GM18502 (cell line): Measurements from ENCODE around the gene KPNB1.
"Not testable (repeated sequence)": the region's sequence is repeated elsewhere in the genome, so short reads cannot be mapped to it uniquely, and the experiment has no call there.

Source experiments
- ATAC-seq: cut with Tn5 transposase; IDR thresholded peaks from one replicate; pipeline ENCODE4 v1.9.1; 2021; ENCODE audit warnings: mild to moderate bottlenecking; ENCODE audit not compliant: unreplicated experiment, poor library complexity

Gene KPNB1

DNA sequence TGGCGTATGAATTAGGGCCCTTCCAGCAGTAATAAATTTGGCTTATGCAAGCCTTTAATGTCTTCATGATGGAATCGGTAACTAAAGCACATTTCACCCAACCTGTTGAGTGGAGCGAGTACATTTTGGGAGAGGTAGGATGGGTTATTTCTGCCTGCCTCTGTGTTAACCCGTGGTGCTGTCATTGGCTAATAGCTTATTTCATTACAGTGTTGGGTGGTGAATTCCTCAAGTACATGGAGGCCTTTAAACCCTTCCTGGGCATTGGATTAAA is 26.4 kb downstream of the KPNB1 start:
- ATAC-seq = no peak

DNA sequence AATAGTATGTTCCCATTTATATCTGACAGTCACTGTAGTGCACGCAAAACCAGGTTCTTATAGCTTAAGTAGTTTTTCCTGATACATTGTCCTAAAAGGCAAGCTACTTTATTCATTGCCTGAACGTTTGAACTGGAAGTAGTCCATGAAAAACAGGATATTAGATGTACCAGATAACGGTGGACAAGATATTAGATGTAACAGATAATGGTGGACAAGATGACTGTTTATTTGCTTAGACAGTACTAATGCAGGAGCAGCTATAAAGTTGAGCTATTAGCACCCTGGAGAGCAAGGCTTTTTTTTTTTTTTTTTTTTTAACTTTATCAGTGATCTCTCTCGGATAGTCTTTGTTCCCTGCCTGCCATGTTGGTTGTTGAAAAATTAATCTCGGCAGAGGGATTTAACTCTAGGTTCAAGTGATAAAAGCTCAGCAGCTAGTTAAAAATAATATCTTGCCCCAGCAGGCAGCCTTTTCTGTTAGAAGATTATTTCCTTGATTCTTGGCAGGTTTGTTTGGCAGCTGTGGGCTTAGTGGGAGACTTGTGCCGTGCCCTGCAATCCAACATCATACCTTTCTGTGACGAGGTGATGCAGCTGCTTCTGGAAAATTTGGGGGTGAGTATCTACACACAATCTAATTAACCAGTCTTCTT is 26.9 kb downstream of the KPNB1 start:
- no peak for ATAC-seq

DNA sequence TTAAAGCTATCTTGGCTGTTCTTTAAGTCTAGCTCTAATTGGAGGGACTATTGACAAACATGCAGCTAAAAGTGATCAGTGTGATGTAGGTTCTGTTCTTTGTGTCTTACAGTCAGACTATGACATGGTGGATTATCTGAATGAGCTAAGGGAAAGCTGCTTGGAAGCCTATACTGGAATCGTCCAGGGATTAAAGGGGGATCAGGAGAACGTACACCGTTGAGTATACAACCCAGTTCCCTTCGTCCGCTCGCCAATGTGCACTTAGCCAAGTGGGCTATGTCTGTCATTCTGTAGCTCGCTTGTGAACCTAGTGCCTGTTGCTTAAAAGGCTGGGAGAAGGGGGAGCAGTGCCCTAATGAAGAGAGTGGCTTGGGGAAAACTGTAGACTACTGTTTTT is 28.5 kb downstream of the KPNB1 start:
- ATAC-seq = no peak

- ATAC-seq = no peak
These were observed 32.4 kb downstream of the KPNB1 start for GRCh38 chr17:47682138-47682537.

DNA sequence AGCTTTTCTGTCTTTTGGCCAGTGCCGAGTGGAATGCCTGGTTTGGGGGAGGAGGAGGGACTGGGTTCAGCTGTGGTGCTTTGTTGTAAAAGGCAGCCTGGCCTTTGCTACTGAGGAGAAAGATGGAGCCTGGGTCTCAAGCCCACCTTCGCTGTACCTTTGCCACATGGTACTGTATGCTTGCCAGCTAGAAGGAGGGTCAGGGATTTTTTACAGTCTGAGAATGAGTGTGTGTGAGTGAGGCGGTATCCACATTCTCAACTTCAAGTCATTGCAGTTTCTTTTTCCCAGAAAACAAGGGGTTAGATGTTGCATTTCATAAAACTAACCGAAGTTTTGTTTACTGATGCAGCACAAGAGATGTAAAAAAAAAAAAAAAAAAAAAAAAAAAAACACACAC is 33.0 kb downstream of the KPNB1 start:
- not testable (repeated sequence) for ATAC-seq

DNA sequence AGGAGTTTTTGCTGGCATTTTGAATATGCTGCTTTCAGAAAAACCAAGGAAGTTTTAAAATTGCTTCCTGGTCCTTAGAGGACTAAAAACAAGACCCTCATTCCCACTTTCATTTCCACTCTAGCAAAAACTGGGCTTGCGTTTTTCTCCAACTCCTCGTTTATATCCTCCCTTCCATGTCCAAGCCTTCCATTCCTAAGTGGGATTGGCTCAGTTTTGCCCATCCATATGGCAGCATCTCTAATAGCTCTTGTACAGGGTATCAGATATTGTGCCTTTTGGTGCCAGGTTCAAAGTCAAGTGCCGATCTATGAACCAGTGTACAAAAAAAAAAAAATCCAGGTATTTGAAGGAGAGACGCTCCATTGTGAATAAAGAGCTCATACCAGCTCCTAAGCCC is 34.3 kb downstream of the KPNB1 start:
- no peak for ATAC-seq

DNA sequence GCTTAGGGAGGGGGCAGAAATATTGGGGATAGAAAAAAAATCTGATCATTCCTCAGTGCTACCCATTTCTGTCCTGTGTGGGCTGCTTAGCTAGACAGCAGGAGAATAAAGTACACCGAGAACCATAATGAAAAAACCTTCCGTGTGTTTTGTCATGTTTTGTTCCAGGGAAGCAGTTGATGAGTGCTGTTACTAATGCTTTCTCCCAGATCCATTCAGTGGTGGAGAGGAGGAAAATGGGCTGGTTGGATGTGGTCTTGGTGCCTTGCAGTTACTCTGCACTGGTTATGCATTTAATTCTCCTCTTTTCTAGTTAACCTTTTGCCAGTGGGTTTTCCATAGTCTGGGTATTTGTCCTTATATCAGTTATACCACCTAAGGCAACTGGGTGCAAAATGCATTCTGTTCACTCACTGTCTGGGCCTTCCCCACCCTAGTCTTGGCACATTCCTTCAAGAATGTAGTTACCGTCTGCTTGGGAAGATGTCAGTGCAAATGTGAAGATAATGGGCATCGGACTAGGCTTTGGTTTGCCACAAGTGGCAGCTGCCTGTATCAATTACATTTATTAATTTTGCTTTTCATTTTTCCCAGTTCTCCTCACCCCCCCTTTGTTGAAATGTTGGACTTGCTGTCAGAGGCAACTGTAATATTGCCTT is 34.9 kb downstream of the KPNB1 start:
- no peak for ATAC-seq

- ATAC-seq = no peak
These were observed 36.0 kb downstream of the KPNB1 start for GRCh38 chr17:47685556-47686275.

DNA sequence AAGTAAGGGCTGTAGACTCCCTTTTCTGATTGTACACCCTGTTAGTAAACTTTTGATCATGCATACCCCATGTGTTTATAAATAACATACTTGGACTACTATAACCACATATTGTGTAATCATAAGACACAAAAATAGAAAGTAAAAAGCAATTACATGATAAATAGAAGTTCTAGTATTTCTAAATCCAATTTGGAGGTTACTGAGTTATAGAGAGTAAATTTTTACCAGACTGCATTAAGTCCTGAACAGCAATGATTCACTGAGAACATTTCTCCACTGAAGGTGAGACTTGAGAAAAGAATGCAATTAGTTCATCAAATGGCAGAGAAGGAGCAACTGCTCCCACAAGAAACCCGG is 36.5 kb downstream of the KPNB1 start:
- ATAC-seq = no peak

- ATAC-seq = no peak
These were observed 37.1 kb downstream of the KPNB1 start for GRCh38 chr17:47686664-47687327.

- ATAC-seq = no peak
These were observed 37.6 kb downstream of the KPNB1 start for GRCh38 chr17:47687328-47687690.

GRCh38 chr17:47687748-47688147 is 38.0 kb downstream of the KPNB1 start:
- no peak for ATAC-seq

- ATAC-seq = no peak
These were observed 40.4 kb downstream of the KPNB1 start for GRCh38 chr17:47690121-47690520.

DNA sequence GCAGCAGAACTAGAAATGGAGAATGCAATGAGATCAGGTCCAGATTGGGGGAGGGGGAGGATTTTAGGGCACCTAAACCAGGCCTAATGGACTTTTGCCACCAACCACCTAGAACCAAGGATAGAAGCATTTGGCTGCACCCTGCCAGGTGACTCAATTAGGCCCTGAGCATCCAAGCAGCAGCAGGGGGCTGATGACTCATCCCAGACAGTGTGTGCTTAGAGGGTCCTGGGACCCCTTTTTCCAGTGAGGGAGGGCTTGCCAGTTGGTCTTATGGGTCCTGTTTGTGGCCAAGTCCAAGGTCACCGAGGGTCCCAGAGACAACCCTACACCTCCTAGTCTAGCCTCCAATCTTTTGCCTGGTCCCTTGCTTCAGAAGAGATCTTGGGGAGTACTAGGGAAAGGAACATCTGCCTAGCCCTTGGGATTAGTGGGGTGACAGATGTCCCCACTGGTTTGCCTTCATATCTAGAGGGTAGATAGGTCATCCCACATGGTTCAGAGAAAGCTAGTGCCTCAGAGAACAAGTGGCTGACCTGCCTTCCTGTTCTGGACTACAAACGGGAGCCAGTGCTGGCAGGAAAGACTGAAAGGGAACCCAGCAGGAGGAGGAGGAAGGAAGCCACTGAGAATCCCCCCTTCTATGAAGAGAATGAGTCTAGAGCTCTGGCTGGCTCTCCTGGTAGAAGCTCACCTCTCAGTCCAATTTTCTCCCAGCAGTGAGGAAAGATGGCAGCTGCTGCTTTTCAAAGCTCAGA is 42.6 kb downstream of the KPNB1 start:
- ATAC-seq = no peak

- no peak for ATAC-seq
These were observed 43.4 kb downstream of the KPNB1 start for GRCh38 chr17:47692895-47693730.

GRCh38 chr17:47693731-47694580 is 44.2 kb downstream of the KPNB1 start, which contains the start of gene TBKBP1:
TBKBP1 (plus strand) TSS chr17:47694161; CDS start chr17:47696113, 1,952 bp downstream.
- ATAC-seq = no peak

DNA sequence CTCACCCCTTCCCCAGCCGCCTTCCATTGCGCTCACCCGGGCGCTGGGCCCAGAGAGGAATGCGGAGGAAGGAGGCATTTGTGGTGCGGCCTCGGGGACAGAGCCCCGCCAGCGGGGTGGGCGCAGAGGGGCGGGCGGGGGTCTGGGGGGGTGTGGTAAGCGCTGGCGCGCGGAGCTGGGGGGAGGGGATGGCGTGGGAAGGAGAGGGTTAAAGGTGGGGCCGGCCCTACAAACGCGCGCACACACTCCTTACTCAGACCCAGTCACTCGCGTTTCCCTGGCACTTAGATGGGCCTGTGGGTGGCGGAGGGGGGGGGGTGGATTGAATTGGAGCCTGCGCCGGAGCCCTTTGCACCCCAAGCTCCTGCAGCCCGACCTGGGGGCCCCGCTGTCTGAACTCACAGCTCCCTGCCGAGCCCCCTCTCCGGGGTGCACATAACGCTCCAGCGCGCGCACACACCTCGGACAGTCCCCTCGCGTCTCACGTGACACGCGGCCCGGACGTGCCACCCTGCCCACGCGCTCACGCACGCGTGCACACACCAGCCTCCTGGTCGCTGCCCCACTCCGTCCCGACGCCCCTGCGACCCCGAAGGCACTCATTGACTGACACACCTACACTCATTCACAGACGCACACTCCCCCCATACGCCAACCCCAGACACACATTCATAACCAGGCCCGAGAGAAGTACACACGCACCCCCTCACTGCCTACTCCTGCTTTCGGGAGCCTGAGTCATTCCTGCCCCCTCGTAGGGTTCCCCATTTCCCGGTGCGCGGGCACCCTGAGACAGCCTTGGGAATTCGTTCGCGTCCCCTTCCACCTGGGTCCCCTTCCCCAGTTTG is 45.1 kb downstream of the KPNB1 start:
- no peak for ATAC-seq
